ENCODE data around the gene MRPL41. TPM values are rescaled to one million over a fixed set of nuclear protein-coding genes. Genes with fewer than 3 reads are reported as not detected.
"Not testable (repeated sequence)": the region's sequence is repeated elsewhere in the genome, so short reads cannot be mapped to it uniquely, and the experiment has no call there.

MRPL41 gene
- total and polyA plus RNA-seq, 4 donors = 21.5 to 64.0 (median 48.7) TPM

DNA sequence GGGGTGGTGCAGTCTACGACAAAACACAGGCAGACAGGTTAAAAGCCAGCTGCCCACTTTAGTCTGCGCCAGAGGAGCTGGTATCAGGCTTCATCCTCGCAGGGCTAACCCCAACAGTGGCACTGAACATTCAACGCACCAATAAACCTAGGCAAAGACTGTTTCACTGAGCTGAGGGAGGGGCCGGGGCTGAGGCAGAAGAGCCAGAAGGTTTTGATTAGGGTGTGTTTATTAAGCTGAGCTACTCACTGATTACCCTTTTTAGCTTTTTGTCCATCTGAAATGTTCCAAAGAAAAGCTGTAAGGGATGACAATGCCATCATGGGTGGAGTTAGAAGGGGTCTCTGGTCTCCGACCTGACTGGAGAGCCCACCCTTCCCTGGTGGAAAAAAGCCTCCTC is 37.2 kb downstream of the MRPL41 start:
- no peak overlapping the region for H3K27ac ChIP-seq (ENCODE audit: low read depth, low read length)
- no peaks in the 10 kb centered on the region for H3K27me3 ChIP-seq (ENCODE audit: control insufficient read depth, insufficient read depth, low read length)
- H3K4me1 ChIP-seq (ENCODE audit: control insufficient read depth, insufficient read depth, low read length) = peaks cover 23% of the 10 kb centered on the region
- H3K36me3 ChIP-seq (ENCODE audit: control insufficient read depth, insufficient read depth, low read length) = peaks cover 55% of the 10 kb centered on the region
- peak overlapping the region; percentile 36 for H3K4me3 ChIP-seq (ENCODE audit: low read depth, low read length)
- no peaks in the 10 kb centered on the region for H3K9me3 ChIP-seq (ENCODE audit: control insufficient read depth, insufficient read depth, low read length)
- DNase-seq (ENCODE audit: low read depth in 4 of 6, low spot score in 6 of 6) = no peak
- 89% methylated on average over 5 of the region's 6 CpGs for WGBS (ENCODE audit: insufficient coverage)

DNA sequence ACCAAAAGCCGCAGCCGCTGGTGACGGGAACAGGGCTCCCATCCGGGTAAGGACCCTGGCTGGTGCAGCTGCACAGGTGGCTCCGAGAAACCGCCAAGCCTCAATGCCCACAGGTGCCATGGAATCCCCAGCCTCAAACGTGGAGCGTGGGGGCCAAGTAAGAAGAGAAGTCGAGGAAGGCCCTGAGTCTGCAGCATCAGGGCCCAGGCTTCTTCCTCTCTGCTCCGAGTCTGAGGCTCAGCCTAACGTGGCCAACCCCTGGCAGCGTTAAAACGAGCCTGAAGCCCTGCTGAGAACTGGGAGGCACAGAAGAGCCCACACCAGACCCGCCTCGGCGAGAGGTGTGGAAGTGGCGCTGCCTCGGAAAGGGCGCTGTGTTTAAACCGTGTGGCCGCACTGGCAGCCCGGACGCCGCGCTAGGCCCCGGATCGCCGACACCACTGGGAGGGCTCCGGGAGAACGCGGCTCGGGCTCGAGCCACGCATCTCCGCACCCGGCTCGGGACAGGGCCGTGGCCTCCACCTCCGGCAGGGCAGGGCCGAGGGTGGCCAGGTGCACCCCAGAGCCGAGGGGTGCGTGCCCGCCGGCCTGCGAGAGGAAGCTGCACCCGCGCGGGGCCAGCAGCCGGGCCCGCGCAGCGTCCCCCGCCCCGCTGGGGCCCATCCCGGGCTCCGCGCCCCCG is 37.9 kb downstream of the MRPL41 start:
- 8% methylated on average over 58 of the region's 58 CpGs for WGBS (ENCODE audit: insufficient coverage)
- peaks cover 20% of the 10 kb centered on the region for H3K4me1 ChIP-seq (ENCODE audit: control insufficient read depth, insufficient read depth, low read length)
- H3K9me3 ChIP-seq (ENCODE audit: control insufficient read depth, insufficient read depth, low read length) = no peaks in the 10 kb centered on the region
- no peak overlapping the region for H3K27ac ChIP-seq (ENCODE audit: low read depth, low read length)
- peaks cover 48% of the 10 kb centered on the region for H3K36me3 ChIP-seq (ENCODE audit: control insufficient read depth, insufficient read depth, low read length)
- no peak for DNase-seq (ENCODE audit: low read depth in 4 of 6, low spot score in 6 of 6)
- no peaks in the 10 kb centered on the region for H3K27me3 ChIP-seq (ENCODE audit: control insufficient read depth, insufficient read depth, low read length)
- H3K4me3 ChIP-seq (ENCODE audit: low read depth, low read length) = peak overlapping the region; percentile 36

GRCh38 chr9:137590123-137590468 is 38.4 kb downstream of the MRPL41 start:
- WGBS (ENCODE audit: insufficient coverage) = 0% methylated on average over 61 of the region's 61 CpGs
- Histone ChIP-seq H3K4me1 (ENCODE audit: control insufficient read depth, insufficient read depth, low read length) (peaks cover 20% of the 10 kb centered on the region), H3K27me3 (ENCODE audit: control insufficient read depth, insufficient read depth, low read length) (no peaks in the 10 kb centered on the region), H3K36me3 (ENCODE audit: control insufficient read depth, insufficient read depth, low read length) (peaks cover 43% of the 10 kb centered on the region), H3K27ac (ENCODE audit: low read depth, low read length) (no peak overlapping the region), H3K9me3 (ENCODE audit: control insufficient read depth, insufficient read depth, low read length) (no peaks in the 10 kb centered on the region), H3K4me3 (ENCODE audit: low read depth, low read length) (peak overlapping the region; percentile 36)
- no peak for DNase-seq (ENCODE audit: low read depth in 4 of 6, low spot score in 6 of 6)

GRCh38 chr9:137590469-137591383 is 39.0 kb downstream of the MRPL41 start, which contains the start of gene ZMYND19:
Gene ZMYND19 (minus strand): TSS chr9:137590512. CDS start chr9:137590263, 249 bp downstream.
- peak; percentile 70 to 97 (median 86) for DNase-seq (ENCODE audit: low read depth in 4 of 6, low spot score in 6 of 6)
- Histone ChIP-seq H3K4me3 (ENCODE audit: low read depth, low read length) (peak within 1 kb of the TSS; percentile 63), H3K4me1 (ENCODE audit: control insufficient read depth, insufficient read depth, low read length) (peaks cover 20% of the 10 kb centered on the region), H3K36me3 (ENCODE audit: control insufficient read depth, insufficient read depth, low read length) (peaks cover 37% of the 10 kb centered on the region), H3K27me3 (ENCODE audit: control insufficient read depth, insufficient read depth, low read length) (no peaks in the 10 kb centered on the region), H3K27ac (ENCODE audit: low read depth, low read length) (no peak within 1 kb of the TSS), H3K9me3 (ENCODE audit: control insufficient read depth, insufficient read depth, low read length) (no peaks in the 10 kb centered on the region)
- under 1% methylated on average over 113 of the region's 113 CpGs for WGBS (ENCODE audit: insufficient coverage)

- WGBS (ENCODE audit: insufficient coverage) = 90% methylated on average over 7 of the region's 7 CpGs
- Histone ChIP-seq H3K9me3 (ENCODE audit: control insufficient read depth, insufficient read depth, low read length) (no peaks in the 10 kb centered on the region), H3K36me3 (ENCODE audit: control insufficient read depth, insufficient read depth, low read length) (peaks cover 16% of the 10 kb centered on the region), H3K4me1 (ENCODE audit: control insufficient read depth, insufficient read depth, low read length) (peaks cover 20% of the 10 kb centered on the region), H3K27ac (ENCODE audit: low read depth, low read length) (no peak overlapping the region), H3K4me3 (ENCODE audit: low read depth, low read length) (no peak overlapping the region), H3K27me3 (ENCODE audit: control insufficient read depth, insufficient read depth, low read length) (no peaks in the 10 kb centered on the region)
- no peak for DNase-seq (ENCODE audit: low read depth in 4 of 6, low spot score in 6 of 6)
Measured at GRCh38 chr9:137592767-137593166, 41.1 kb downstream of the MRPL41 start.

DNA sequence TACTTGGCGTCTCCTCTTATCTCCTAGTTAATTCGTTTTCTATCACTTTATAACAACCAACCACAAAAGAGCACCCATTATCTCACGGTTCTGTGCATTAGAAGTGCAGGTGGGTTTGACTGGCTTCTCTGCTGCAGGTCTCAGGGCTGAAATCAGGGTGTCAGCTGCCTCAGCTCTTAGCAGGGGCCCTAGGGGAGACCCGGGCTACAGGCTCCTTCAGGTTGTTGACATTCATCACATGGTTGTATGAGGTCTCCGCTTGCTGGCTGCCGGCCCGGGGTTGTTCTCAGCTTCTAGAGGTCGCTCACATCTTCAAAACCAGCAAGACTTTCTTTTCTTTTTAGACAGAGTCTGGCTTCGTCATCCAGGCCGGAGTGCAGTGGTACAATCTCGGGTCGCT is 41.5 kb downstream of the MRPL41 start:
- Histone ChIP-seq H3K9me3 (ENCODE audit: control insufficient read depth, insufficient read depth, low read length) (no peaks in the 10 kb centered on the region), H3K4me3 (ENCODE audit: low read depth, low read length) (no peak overlapping the region), H3K27me3 (ENCODE audit: control insufficient read depth, insufficient read depth, low read length) (no peaks in the 10 kb centered on the region), H3K4me1 (ENCODE audit: control insufficient read depth, insufficient read depth, low read length) (peaks cover 20% of the 10 kb centered on the region), H3K27ac (ENCODE audit: low read depth, low read length) (no peak overlapping the region), H3K36me3 (ENCODE audit: control insufficient read depth, insufficient read depth, low read length) (peaks cover 12% of the 10 kb centered on the region)
- 82% methylated on average over 9 of the region's 12 CpGs for WGBS (ENCODE audit: insufficient coverage)
- no peak for DNase-seq (ENCODE audit: low read depth in 4 of 6, low spot score in 6 of 6)

DNA sequence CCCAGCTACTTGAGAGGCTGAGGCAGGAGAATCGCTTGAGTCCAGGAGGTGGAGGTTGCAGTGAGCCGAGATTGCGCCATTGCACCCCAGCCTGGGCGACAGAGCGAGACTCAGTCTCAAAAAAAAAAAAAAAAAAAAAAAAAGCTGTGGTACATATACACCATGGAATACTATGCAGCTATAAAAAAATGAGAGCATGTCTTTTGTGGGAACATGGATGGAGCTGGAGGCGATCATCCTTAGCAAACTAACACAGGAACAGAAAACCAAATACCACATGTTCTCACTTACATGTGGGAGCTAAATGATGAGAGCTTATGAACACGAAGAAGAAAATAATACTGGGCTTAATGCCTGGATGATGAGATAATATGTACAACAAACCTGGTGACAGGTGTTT is 44.9 kb downstream of the MRPL41 start:
- WGBS (ENCODE audit: insufficient coverage) = no CpG with 5 or more reads among the region's 7 CpGs
- H3K9me3 ChIP-seq (ENCODE audit: control insufficient read depth, insufficient read depth, low read length); DNase-seq (ENCODE audit: low read depth in 4 of 6, low spot score in 6 of 6); H3K36me3 ChIP-seq (ENCODE audit: control insufficient read depth, insufficient read depth, low read length); H3K4me3 ChIP-seq (ENCODE audit: low read depth, low read length); H3K4me1 ChIP-seq (ENCODE audit: control insufficient read depth, insufficient read depth, low read length); H3K27me3 ChIP-seq (ENCODE audit: control insufficient read depth, insufficient read depth, low read length); H3K27ac ChIP-seq (ENCODE audit: low read depth, low read length): not testable (repeated sequence)

- no peaks in the 10 kb centered on the region for H3K9me3 ChIP-seq (ENCODE audit: control insufficient read depth, insufficient read depth, low read length)
- no peak overlapping the region for H3K4me3 ChIP-seq (ENCODE audit: low read depth, low read length)
- no peak overlapping the region for H3K27ac ChIP-seq (ENCODE audit: low read depth, low read length)
- H3K4me1 ChIP-seq (ENCODE audit: control insufficient read depth, insufficient read depth, low read length) = peaks cover 2% of the 10 kb centered on the region
- no peaks in the 10 kb centered on the region for H3K36me3 ChIP-seq (ENCODE audit: control insufficient read depth, insufficient read depth, low read length)
- no peak for DNase-seq (ENCODE audit: low read depth in 4 of 6, low spot score in 6 of 6)
- H3K27me3 ChIP-seq (ENCODE audit: control insufficient read depth, insufficient read depth, low read length) = no peaks in the 10 kb centered on the region
- 65% methylated on average over 6 of the region's 8 CpGs for WGBS (ENCODE audit: insufficient coverage)
Measured at GRCh38 chr9:137598943-137599342, 47.3 kb downstream of the MRPL41 start.

All from spinal cord (tissue), 10 donors.